Measurements from ENCODE around the gene NSG2.

DNA sequence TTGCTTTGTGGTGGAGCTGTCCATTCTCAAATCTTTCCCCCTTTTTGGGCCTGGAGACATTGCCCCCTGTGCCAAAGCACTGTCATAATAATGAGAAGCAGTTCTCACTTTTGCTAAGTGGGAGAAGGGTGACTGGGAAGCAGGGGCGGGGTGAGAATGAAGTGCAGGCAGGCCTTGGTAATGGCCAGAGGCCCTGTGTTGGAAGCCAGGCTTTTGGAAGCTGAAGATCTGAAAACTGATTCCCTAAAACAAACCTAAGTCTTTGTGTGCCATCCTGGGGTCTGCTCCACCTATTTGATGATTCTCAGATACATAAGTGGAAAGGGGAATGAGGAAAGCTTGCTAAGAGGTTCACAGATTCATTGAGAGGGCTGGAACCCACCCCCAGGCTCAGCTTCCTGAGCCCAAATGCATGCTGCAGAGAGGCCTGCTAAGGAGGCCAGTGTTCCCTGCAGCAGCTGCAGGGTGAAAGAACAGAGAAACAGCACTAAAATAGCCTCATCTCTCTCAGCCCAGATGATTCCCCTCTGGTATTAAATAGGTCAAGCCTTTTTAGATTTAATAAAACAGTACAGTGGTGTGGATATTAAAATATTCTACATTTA lies 75.0 kb downstream of the NSG2 start:
- TF ChIP-seq, protein P1, sequence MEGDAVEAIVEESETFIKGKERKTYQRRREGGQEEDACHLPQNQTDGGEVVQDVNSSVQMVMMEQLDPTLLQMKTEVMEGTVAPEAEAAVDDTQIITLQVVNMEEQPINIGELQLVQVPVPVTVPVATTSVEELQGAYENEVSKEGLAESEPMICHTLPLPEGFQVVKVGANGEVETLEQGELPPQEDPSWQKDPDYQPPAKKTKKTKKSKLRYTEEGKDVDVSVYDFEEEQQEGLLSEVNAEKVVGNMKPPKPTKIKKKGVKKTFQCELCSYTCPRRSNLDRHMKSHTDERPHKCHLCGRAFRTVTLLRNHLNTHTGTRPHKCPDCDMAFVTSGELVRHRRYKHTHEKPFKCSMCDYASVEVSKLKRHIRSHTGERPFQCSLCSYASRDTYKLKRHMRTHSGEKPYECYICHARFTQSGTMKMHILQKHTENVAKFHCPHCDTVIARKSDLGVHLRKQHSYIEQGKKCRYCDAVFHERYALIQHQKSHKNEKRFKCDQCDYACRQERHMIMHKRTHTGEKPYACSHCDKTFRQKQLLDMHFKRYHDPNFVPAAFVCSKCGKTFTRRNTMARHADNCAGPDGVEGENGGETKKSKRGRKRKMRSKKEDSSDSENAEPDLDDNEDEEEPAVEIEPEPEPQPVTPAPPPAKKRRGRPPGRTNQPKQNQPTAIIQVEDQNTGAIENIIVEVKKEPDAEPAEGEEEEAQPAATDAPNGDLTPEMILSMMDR (IDR thresholded peaks at IDR 0.05; ENCODE audit: insufficient read depth, low read depth, low read length), result no peak
- TF ChIP-seq EZH2 (IDR thresholded peaks at IDR 0.05; ENCODE audit: insufficient read depth, low read length), result no peak

All from astrocyte (in vitro differentiated cells and primary cell).